Activated T-helper 1 cell treated with anti-CD3 and anti-CD28 coated beads, Interleukin-2, amount 50 U/mL, for 16 hours (primary cell): ENCODE results near the gene SERPINF2.
"Not testable (repeated sequence)": the region's sequence is repeated elsewhere in the genome, so short reads cannot be mapped to it uniquely, and the experiment has no call there.

Experiments used
- DNase-seq, 2 donors: peaks; one replicate each; pipeline ENCODE4 v3.0.0-alpha.2; 2020; ENCODE audit warnings: low read depth in 1 of 2, low spot score in 1 of 2

SERPINF2 gene

GRCh38 chr17:1762233-1762900, 19.7 kb downstream of the SERPINF2 start:
- no peak for DNase-seq

GRCh38 chr17:1762901-1763898, 20.5 kb downstream of the SERPINF2 start:
- no peak for DNase-seq

DNA sequence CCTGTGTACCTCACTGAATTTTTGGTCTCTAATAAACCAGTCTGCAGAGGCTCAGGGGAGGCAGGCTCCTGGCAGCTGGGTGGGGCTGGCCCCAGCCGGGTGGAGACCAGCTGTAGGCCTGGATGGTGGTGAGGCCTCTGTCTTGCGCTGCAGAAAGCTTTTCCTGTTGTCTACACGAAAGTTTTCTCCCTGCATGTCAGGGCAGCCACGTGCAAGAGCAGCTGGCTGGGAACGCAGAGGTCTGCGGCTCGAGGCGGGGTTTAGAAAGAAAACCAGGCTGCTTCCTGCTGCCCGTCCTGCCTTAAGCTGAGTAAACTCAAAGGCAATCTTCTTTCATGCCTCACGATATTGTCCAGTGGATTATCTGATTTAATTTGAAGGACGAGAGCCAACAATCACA, 21.6 kb downstream of the SERPINF2 start:
- DNase-seq = peak; percentile 32 to 36

DNA sequence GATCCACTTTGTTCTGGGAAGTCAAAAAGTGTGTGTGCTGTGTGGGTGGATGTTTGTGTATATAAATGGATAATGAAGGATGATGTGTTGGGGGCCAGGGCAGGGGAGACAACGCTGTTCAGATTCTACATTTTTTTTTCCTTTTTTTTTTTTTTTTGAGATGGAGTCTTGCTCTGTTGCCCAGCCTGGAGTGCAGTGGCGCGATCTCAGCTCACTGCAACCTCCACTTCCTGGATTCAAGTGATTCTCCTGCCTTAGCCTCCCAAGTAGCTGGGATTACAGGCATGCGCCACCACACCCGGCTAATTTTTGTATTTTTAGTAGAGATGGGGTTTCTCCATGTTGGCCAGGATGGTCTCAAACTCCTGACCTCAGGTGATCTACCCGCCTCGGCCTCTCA, 22.0 kb downstream of the SERPINF2 start:
- not testable (repeated sequence) for DNase-seq

GRCh38 chr17:1765576-1765975, 22.9 kb downstream of the SERPINF2 start:
- DNase-seq = no peak

GRCh38 chr17:1766382-1767135, 23.9 kb downstream of the SERPINF2 start:
- DNase-seq = no peak

- no peak for DNase-seq
Observed at GRCh38 chr17:1767358-1767757, 24.7 kb downstream of the SERPINF2 start.

DNA sequence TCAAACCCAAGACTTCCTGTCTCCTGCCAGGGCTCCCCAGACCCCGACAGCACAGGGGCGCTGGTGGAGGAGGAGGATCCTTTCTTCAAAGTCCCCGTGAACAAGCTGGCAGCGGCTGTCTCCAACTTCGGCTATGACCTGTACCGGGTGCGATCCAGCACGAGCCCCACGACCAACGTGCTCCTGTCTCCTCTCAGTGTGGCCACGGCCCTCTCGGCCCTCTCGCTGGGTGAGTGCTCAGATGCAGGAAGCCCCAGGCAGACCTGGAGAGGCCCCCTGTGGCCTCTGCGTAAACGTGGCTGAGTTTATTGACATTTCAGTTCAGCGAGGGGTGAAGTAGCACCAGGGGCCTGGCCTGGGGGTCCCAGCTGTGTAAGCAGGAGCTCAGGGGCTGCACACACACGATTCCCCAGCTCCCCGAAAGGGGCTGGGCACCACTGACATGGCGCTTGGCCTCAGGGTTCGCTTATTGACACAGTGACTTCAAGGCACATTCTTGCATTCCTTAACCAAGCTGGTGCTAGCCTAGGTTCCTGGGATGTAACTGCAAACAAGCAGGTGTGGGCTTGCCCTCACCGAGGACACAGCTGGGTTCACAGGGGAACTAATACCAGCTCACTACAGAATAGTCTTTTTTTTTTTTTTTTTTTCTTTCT, 27.3 kb downstream of the SERPINF2 start:
- no peak for DNase-seq

GRCh38 chr17:1773000-1773695, 30.5 kb downstream of the SERPINF2 start:
- DNase-seq = not testable (repeated sequence)

DNA sequence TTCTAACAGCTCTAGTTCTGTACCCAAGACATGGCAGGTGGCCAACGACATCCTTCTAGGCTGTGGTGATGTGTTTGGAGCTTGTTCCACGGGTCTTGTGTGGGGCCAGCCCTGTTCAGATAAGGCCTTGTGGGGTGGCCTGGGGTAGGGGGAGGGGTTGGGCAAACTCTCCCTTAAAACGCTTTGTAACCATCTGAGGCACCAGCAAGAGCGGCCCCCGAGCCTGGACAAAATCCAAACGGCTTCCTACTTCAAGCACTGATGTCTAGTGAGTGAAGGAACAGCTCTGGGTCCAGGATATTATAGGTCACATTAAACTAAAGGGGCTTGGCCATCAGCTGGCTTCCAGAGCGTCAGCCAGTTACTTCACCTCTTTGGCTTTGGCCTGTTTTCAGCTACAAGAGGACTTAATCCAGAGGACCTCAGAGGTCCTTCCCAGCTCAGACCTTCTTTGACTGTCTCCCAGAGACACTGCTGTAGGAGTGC, 31.1 kb downstream of the SERPINF2 start:
- DNase-seq = no peak

- no peak for DNase-seq
Observed at GRCh38 chr17:1774390-1775176, 31.9 kb downstream of the SERPINF2 start.

GRCh38 chr17:1776328-1776727, 33.7 kb downstream of the SERPINF2 start:
- no peak for DNase-seq

GRCh38 chr17:1776857-1777256, 34.2 kb downstream of the SERPINF2 start:
- DNase-seq = no peak

- DNase-seq = no peak
Observed at GRCh38 chr17:1779571-1780131, 37.0 kb downstream of the SERPINF2 start.

- DNase-seq = no peak
Observed at GRCh38 chr17:1782171-1782567, 39.5 kb downstream of the SERPINF2 start.

DNA sequence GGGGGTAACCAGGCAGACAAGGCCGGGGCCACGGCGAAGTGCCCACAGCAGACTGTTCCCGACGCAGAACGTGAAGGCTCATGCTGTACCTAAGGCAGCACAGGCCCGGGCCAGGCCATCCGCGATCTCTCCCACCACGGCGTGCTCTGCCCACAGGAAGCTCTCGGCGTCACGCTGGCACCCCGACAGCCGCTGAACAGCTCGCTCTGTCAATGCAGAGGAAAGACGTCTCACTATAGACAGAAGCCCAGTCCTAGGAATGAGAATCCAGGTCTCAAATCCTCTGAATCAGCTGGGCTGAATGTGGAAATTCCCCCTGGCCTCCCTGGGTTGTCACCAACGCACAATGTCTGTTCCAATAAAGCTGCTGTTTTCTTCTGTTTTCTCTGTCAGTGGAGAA, 40.6 kb downstream of the SERPINF2 start:
- DNase-seq = no peak

- no peak for DNase-seq
Observed at GRCh38 chr17:1783834-1784611, 41.4 kb downstream of the SERPINF2 start.

DNA sequence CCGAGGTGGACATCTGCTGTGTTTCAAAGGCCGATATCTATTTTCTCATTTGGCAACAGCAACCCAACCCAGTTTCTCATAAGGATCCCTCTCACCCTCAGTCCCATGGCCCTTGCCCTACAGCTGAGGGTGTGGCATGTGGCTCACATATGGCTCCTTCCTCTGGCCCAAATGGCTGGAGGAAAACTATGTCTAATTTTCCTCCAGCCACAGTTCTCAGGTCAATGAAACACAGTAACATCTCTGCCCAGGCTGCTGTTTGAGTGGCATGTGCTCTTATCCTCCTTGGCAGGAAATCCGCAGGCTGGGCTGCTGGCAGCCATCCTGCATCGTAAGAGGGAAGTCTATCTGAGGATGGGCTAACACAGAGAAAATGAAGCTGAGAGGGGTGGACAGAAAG, 43.3 kb downstream of the SERPINF2 start:
- no peak for DNase-seq
